Endometrium (tissue), 2 donors: ENCODE data around the gene IFITM10.

Experiments used
- FAIRE-seq: peaks from 2 replicates; lab custom pipeline; 2012; peaks lifted over from hg19 to GRCh38; lab: Jason Lieb, UNC
- donor health status: control.
- donor health status: control.

The IFITM10 gene

DNA sequence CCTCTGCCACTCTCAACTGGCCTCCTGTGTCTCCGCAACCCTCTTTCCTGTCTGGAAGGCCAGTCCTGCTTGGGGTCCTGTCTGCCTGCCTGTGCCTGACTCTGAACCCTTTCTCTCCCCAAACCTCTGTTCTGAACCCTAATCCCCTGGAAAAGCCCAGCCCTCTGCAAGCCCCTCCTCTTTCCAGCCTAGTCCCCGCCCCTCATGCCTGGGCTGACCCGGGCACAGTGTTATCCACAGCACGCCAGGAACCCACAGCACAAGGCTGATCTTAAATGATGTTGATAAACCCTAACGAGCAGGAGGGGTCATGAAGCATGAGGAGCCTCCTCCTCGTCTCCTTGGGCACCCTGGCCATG, at the start of gene IFITM10:
TSS of gene IFITM10 (minus strand) at position 115 of the 359 bp plus-strand sequence. CDS start 153 bp downstream, outside the sequence.
- no peak for FAIRE-seq

DNA sequence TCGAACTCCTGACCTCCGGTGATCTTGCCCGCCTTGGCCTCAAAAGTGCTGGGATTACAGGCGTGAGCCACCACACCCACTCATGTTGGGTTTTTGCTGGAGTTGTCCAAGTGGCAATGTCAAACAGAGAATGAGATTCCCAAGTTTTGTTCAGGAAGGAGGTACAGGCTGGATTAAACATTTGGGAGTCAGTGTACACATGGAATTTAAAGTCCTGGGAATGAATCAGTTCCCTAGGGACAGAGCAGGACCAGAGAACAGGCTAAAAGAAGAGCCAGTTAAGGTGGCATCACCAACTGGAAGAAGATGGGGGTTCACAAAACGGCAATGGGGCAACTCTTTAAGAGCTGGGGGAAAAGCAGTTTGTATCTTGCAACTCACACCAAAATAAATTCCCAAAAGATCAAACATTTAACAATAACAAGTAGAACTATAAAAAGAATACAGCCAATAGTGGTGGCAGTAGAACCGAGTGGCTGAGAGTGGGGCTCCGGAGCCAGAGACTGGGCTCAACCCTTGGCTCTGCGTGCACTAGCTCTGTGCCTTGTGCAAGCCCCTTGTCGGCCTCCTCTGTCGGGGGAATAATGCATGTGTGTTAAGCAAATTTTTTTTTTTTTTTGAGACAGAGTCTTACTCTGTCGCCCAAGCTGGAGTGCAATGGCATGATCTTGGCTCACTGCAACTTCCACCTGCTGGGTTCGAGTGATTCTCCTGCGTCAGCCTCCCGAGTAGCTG, 47.2 kb upstream of the IFITM10 start:
- no peak for FAIRE-seq

- FAIRE-seq: no peak
Observed at GRCh38 chr11:1796413-1797011, 46.1 kb upstream of the IFITM10 start.

DNA sequence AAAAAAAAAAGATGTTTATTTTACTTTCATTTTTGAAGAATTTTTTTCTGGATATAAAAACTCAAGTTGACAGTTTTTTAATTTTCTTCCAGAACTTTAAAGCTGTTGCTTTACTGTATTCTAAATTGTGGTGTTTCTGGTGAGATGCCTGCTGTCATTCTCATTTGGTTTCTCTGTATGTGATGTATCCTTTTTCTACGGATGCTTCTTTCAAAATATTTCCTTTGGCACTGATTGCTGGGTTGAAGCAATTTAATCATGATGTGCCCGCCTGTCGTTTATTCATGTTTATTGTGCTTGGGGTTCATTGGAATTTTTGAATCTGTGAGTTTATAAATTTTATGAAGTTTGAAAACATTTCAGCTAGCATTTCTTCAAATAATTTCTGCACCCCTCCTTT, 42.7 kb upstream of the IFITM10 start:
- FAIRE-seq: no peak

- FAIRE-seq: no peak
Observed at GRCh38 chr11:1792461-1792860, 42.1 kb upstream of the IFITM10 start.

DNA sequence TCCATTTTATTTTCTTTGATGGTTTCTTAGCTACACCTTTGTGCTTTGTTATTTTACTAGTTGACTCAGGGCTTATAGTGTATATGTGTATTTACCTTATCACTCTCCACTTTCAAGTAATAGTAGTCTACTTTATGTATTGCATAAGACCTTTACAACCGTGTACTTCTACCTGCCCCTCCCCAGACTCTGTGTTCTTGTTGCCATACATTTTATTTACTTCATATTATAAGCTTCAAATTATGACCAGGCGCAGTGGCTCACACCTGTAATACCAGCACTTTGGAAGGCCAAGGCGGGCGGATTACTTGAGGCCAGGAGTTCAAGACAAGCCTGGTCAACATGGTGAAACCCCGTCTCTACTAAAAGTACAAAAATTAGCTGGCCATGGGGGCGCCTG, 41.5 kb upstream of the IFITM10 start:
- no peak for FAIRE-seq

DNA sequence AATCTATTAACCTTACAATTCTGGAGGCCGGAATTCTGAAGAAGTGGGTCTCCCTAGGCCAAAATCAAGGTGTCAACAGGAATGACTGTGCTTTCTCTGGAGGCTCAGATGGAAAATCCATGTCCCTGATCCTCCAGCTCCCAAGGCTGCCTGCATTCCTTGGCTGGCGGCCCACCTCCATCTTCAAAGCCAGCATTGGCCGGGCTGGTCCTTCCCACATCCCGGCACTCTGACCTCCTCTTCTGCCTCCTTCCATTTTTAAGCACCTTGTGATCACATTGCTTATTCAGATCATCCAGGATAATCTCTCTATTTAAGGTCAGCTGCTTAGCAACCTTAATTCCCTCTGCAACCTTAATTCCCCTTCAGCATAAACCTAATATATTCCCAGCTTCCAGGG, 36.1 kb upstream of the IFITM10 start:
- FAIRE-seq: no peak

GRCh38 chr11:1785749-1786413, 35.5 kb upstream of the IFITM10 start:
- FAIRE-seq: no peak

DNA sequence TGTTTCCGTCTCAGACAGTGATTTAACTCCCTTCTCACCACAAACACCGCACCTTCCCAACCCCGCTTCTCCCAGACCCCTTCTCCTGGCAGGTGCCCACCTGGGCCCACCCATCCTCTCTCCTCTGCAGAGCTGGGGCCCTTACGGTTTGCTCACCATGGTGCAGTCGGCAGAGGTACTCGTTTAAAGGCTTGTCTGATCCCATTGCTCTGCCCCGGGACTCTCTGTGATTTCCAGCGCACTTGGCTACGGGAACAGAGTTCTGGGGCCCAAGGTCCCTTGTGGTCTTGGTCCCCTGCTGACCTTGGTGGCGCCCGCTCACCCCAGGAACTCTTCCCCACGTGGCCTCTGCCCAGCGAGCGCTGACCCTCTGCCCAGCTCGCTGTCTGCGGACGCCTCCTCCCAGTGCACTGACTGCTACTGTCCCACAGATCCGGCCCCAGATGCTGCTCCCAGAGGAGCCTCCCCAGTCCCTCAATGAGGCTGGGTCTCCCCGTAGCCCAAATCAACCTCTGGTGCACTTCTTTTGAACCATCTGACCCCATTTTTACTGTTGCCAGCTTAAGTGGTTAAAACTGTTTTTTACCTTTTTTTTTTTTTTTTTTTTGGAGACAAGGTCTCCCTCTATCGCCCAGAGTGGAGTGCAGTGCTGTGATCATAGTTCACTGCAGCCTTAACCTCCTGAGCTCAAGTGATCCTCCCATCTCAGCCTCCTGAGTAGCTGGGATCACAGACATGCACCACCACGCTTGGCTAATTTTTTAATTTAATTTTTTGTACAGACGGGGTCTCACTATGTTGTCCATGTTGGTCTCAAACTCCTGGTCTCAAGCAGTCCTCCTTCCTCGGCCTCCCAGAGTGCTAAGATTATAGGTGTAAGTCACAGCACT, 34.6 kb upstream of the IFITM10 start:
- FAIRE-seq: no peak

DNA sequence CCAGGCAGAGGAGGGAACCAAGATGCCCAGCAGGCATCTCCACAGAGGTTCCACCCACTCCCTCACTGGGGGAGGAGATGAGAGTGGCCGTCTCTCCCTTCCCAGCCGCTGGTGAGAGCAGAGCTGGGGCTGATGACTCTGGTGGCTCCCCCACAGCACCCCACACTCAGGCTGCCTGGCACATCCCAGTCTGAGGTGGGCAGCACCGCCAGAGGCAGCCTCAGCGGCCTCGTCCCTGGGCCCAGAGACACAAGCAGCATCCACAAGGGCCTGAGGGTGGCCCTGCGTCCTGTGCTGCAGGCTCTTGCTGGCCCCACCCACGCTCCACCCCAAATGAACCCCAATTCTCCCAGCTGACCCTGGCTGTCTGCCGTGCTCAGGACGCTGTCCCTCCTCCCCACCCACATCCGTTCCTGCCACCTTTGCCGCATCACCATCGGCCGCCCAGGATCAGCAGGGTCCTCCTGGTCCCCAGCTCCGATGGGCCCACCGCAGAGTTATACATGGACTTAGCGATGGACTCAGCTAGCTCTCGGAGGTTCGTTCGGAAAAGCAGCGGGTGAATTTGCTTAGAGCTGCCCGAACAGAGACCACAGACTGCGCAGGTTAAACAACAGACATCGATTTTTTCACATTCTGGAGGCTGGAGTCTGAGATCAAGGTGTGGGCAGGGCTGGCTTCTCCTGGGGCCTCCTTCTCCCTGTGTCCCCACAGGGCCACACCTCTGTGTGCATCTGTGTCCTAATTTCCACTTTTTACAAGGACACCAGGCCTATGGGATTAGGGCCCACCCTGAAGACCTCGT, 33.5 kb upstream of the IFITM10 start:
- FAIRE-seq: no peak

- FAIRE-seq: no peak
Observed at GRCh38 chr11:1782831-1783724, 32.7 kb upstream of the IFITM10 start.

DNA sequence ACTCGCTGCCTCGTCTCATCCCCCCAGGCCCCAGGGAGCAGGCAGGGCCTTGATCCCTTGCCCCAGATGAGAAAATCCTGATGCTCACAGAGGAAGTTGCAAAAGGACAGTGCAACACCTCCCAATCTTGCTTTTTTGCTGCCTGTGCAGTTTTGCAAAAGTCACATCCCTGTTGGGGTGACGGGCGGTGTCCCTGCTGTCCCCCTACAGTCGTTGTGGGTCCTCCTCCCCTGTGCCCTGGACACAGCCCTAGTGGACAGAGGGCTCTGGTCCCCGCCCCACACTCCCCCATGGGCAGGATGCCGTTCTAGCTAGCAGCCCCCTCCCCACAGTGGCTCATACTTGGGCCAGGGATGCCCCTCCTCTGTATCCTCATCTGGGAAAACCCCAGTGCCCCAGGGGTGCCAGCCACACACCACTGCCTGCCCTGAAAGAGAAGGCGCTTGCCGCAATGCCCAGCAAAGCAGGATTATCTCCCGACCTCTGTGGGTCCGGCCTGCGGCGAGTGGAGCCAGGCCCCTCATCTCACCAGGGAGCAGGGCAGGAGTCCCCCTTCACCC, 31.7 kb upstream of the IFITM10 start:
- FAIRE-seq: no peak

DNA sequence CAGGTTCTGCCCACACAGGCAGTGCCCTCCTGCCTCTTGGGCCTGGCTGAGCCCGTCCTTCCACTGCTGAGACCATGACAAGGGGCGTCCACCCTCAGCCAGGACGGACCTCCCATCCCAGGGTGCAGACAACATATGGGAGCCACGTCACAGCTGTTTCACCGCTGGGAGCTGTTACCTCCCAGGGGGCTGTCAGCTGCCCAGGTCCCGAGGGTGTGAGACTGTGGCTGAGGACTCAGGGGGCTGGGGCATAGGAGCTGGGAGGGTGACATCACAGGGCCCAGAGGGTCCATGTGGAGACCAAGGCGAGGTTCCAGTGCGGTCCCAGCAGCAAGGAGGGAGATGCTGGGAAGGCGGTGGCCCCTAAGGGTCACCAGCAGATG, 31.2 kb upstream of the IFITM10 start:
- FAIRE-seq: no peak

DNA sequence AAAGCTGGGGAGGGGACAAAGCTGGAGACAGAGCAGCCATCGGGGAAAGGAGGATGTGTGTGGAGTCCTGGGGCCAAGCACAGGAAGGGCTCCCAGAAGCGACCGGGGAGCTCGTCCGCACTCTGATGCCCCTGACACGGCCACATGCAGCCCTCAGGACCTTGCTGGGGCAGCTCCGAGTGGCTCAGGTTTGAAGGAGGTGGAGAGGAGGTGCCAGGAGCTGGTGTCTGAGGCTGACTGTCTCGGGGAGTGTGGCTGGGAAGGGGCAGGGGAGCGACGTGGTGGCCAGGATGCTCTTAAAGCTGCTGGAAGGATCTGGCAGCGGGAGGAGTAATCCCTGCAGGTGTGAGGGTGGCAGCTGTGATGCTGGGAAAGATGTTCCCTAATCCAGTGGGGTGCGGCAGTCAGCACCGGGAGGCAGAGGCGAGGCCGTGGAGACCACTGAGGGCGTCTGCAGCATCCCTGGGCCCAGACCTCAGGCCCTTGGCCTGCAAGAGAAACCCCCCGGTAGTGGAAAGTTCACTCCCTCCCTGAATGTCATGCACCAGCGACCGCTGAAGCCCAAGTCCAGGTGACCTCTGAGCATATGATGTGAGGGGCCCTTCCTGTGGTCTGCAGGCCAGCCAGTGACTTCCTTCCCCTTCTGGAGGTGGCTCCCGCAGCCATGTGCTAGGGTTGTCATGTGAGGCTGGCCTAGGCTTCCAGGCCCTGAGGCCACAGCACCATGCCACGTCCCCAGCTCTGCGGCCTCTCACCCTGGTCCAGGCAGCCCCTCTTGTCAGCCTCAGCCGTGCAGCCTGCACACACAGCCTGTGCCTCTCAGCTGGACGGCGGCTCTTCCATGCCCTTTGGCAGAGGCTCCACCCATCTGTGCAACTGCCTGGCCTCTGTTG, 30.6 kb upstream of the IFITM10 start:
- no peak for FAIRE-seq

DNA sequence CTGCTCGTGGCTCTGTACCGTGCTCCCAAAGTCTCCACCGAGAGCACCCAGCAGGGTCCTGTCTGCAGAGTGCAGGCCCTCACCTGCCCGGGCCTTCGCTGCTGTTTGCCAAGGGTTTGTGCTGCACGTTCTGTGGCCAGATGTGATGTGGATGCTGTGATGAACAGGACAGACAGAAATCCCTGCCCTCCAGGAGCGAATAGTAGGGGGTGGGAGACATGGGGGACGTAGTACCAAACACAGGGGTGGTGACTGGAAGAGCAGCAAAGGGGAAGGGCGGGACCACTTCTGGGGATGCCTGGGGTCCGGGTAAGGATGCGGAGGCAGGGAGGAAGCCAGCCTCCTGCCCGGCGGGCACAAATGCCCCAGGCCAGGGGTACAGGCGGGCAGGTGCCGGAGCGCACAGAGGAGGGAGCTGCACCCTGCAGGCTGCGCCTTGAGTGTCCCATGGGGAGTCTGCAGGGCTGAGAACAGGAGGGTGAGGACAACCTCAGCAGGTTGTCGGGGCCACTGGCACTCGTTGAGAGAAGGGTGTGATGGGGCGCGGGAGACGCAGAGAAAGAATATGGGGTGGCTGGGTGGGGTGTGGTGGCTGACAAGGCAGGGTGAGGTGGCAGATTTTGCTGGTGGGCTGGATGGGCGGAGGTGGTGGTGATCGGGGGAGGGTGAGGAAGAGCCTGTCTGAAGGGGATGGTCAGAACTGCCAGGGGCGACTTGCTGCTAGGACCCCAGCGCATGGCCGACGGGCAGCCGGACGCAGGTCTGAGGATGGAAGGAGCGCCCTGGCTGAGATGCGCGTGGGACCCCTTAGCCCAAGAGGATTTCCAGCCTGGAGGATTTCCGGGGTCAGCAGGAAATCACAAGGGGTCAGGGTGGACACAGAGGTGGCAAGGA, 29.7 kb upstream of the IFITM10 start:
- FAIRE-seq: no peak

DNA sequence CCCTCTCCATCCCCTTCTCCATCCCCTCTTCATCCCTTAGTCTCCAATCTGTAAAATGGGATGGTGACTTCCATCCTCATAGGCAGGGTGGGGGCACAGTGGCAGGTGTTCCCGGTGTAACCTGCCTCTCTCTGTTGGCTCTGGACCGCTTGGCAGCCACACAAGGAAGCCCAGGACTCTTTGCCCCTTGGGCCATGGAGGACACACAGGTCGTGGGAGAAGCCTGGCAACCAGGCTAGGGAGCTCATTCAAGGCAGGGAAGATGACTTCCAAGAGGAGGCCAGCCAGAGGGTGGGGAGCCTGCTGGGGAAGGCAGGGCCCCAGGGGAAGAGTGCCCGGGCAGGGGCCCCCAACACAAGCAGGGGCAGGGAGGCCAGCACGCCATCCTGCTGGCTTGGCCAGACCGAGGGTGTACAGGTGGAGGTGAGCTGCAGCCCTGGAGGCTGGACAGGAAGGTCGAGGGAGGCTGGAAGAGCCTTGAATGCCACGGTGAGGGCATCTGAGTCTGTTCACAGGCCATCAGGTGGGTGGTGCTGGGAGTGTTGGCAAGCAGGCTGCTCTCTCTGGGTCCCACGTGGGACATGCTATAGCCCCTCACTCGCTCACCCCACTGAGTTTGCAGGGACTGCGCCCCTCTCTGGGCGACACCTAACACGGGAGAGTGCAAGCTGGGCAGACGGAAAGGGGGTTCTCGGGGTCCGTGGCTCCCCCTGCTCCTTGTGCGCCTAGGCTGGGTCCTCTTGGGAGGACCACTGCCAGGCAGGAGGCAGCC, 28.8 kb upstream of the IFITM10 start:
- FAIRE-seq: no peak

GRCh38 chr11:1778141-1778911, 27.9 kb upstream of the IFITM10 start:
- no peak for FAIRE-seq
